HG03521 (cell line): ENCODE measurements around the gene NPM3.

Experiments used
- ATAC-seq: cut with Tn5 transposase; IDR thresholded peaks from one replicate; pipeline ENCODE4 v1.9.1; 2021; ENCODE audit warnings: mild to moderate bottlenecking, moderate library complexity; ENCODE audit not compliant: unreplicated experiment

The NPM3 gene

GRCh38 chr10:101775273-101776160 lies 7.7 kb downstream of the NPM3 start, which contains the start of gene FGF8:
FGF8 (minus strand) TSS chr10:101776114; CDS start chr10:101775900, 214 bp downstream.
- no peak for ATAC-seq

DNA sequence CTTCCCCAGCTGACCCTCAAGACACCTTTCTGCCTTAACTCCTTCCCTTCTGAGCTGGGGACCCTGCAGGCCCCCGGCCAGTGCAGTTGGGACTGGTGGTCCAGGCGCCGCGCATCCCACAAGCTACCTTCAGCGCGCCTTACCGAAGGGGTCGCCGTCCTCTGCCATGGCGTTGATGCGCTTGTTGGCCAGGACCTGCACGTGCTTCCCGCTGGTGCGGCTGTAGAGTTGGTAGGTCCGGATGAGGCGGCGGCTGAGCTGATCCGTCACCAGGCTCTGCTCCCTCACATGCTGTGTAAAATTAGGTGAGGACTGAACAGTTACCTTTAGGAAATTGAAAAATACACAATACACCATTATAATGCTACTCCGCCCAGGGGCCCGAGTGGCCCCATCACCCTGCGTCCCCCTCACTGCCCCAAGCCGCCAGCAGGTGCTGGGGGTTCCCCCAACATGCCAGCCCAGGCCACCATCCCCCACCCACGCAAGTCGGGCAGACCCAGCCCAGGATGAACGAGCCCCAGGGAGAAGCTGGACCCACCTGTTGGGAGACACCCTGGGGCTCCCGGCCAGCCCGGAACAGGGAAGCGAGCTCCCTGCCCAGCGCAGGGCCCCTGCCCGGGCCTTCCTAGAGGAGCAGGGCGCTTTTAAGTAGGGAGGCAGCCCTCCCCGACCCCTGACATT lies 8.5 kb downstream of the NPM3 start:
- ATAC-seq, result no peak

- ATAC-seq, result no peak
Measured at GRCh38 chr10:101773923-101774588, 9.2 kb downstream of the NPM3 start.

GRCh38 chr10:101772895-101773761 lies 10.1 kb downstream of the NPM3 start:
- no peak for ATAC-seq

GRCh38 chr10:101772017-101772894 lies 11.0 kb downstream of the NPM3 start:
- ATAC-seq, result no peak

GRCh38 chr10:101771380-101771779 lies 11.9 kb downstream of the NPM3 start:
- no peak for ATAC-seq

- no peak for ATAC-seq
Measured at GRCh38 chr10:101770331-101771215, 12.7 kb downstream of the NPM3 start.

DNA sequence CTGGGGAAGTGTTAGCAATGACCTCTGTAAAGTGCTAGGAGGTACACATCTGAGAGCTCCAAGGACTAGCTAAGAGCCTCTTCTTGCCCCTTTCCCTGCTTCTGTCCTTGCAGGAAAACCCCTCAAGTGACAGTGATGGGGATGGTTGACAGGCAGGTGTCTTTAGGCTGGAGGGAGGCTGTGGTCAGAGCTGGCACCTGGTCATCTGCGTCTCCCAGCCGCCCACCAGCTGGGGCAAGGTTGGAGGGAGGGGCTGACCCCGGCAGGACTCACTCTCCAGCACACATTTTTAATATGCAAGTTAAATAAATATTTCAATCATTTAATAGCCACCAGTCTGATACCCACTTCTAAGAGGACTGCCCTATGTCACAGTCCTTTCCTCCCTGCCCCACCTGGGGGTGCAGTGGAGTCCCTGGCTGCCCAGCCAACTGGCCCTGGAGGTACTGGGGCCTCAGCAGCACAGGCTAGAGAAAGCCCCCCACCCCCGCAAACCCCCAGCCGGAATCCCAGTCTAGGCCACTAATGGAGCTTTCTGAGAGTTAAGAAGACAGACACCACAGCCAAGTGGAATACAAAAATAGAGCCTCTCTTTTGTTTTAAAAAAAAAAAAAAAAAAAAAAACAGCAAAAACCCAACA lies 13.6 kb downstream of the NPM3 start:
- no peak for ATAC-seq

- ATAC-seq, result no peak
Measured at GRCh38 chr10:101768791-101769170, 14.5 kb downstream of the NPM3 start.

GRCh38 chr10:101767966-101768790 lies 15.1 kb downstream of the NPM3 start:
- no peak for ATAC-seq

GRCh38 chr10:101767600-101767945 lies 15.7 kb downstream of the NPM3 start:
- ATAC-seq, result no peak

GRCh38 chr10:101766753-101767599 lies 16.3 kb downstream of the NPM3 start:
- ATAC-seq, result no peak

DNA sequence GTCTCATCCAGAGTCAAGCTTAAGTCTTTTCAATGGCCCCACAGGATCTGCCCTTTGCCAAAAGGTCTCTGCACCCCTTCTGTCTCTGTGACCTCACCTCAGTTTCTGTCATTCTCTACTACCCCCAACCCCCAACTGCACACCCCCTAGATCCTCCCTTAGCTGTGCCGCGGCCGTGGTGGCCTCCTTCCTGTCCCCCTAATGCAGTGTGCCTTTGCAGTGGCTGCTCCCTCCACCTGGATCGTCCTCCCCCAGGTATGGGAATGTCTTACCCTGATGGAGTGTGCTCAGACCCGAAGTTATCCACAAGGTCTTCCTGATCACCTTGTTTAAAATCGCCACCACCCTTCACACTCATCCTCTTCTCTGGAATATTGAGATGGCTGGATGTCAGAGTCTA lies 16.9 kb downstream of the NPM3 start:
- no peak for ATAC-seq

- ATAC-seq, result no peak
Measured at GRCh38 chr10:101763141-101763846, 20.0 kb downstream of the NPM3 start.

DNA sequence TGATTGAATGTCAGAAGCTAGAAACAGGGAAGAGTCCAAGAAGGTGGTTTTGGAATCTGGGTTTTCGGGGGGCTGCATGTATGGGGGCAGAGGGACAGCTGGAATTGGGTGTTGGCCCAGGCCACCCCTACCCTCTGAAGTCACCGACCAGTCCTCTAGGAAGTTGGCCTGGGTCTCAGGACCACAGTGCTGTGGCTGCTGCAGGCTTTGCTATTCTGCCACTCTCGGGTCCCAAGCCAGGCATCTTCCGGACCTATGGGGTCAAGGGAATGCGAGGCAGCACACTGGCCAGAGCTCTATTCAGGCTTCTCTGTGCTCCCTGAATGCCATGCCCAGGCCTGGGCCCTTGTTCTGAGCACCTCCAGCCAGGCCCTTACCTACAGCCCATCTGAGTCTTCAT lies 20.5 kb downstream of the NPM3 start:
- ATAC-seq, result no peak

GRCh38 chr10:101761226-101761625 lies 22.0 kb downstream of the NPM3 start:
- no peak for ATAC-seq
